Activated CD8-positive, alpha-beta memory T cell treated with anti-CD3 and anti-CD28 coated beads for 24 hours (primary cell): ENCODE data around the gene CRLF1.

ENCODE experiments used
- DNase-seq: peaks from one replicate; pipeline ENCODE4 v3.0.0-alpha.2; 2020

CRLF1 gene

DNA sequence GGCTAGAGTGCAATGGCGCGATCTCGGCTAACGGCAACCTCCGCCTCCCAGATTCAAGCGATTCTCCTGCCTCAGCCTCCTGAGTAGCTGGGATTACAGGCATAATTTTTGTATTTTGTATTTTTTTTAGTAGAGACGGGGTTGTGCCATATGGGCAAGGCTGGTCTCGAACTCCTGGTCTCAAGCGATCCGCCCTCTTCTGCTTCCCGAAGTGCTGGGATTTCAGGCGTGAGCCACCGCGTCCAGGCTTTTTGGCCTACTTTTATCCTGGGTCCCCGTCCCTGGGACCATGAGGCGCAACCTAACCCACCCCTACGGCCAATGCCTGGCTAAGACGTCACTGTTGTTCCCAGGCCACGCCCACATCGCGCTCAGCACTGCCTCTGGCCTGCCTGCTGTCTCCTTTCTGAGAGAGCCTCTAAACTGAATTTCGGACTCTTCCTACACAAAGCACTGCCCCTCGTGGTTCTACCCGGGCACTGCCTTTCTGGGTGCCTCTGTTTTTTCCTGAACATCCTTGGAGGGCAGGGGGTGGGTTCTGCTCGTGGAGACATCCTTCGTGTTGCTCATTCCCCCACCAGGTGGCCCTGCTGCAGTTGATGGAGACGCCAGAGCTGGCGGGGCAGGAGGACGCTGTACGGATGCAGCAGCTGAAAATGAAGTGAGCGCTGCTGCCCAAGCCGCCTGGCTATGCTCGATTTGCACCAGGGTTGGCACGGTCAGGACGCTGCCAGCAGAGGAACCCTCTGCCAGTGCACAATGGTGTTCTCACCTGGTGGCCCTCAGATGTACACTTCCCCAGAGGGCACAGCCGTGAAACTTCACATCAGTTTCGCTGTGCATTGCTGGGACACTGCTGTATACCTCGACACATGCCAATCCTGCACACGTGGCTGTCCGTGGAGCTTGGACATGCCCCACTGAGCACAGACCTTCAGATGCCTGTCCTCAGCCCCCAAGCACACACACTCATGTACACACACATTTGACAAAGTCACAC is 16.0 kb downstream of the CRLF1 start:
- no peak for DNase-seq

DNA sequence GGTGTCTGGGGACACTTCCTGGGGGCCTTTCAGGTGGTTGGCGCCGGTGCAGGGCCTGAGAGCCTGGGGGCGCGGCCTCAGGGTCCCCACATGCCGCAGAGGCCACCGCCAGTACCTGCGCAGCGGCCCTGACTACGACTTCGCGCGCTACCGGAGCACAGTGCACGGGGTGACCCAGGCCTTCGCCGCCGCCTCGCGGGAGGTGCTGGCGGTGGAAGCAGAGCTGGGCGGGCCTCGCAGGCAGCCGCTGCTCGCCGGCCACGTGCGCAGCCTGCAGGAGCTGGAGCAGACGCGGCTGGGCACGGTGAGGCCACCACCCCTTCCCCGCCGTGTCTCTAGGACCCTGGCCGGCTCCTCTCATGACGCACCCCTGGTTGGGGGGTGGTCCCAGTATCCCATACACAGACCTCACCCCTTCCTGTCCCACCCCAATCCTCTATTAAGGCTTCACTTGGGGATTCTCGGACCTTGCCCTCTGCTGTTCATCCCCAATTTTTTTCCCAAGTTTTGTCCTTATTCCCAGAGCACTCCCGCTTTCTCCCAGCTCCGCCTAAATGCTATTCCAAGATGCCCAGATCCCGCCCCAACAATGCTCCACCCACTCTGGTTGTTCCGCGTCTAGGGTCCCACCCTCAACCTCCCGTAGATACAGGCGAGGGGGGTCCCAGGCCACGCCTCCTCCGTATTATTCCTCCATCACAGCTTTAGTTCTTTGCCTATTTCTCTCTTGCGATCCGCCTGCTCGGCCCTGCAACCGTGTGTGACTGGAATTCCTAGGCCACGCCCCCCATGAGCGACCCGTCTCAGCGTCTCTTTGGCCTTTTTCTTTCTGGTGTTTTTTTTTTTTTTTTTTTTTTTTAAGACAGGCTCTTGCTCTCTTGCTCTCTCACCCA is 17.0 kb downstream of the CRLF1 start:
- no peak for DNase-seq

- peak; percentile 95 for DNase-seq
Observed at GRCh38 chr19:18588611-18589379, 17.8 kb downstream of the CRLF1 start, which contains the start of gene REX1BD. Gene REX1BD, plus strand, starts transcription at chr19:18588798. Its CDS starts 4 bp downstream, at chr19:18588802.

DNA sequence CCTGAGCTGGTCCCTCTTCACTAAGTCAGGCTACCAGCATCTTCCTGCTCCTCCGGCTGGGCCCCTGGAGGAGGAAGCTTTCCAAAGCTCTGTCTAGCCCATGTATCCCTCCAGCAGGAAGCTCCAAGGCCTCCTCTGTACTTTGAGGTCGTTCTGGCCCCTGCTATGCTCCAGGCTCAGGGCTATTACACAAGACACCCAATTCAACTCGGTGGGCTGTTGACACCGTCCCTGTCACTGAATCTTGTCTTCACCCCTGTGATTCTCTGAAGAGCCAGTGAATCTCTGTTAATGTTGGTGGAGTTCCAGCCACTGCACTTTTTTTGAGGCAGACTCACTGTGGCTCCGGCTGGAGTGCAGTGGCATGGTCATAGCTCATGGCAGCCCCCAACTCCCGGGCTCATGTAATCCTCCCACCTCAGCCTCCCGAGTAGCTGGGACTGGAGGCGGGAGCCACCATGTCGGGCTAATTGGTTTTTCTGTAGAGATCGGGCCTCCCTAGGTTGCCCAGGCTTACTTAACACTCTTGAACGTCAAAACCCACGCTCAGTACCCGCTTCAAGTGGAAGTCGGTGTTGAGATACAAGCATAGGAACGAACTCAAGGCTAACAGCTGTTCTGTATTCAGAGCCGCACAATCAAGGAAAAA is 18.5 kb downstream of the CRLF1 start:
- DNase-seq: no peak

DNA sequence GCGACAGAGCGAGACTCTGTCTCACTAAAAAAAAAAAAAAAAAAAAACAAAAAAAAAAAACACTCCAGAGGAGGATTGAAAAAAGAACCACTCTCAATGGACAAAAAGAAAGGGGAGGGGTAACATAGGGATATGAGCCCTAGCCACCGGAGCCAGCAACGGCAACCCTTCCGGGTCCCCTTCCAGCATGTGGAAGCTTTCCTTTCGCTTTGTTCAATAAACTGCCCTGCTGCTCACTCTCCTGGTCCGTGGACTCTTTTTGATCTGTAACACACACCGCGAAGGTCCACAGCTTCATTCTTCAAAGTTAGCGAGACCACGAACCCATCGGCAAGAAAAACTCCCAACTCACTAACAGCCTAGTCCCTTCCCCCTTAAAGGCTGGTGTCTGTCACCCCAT is 19.0 kb downstream of the CRLF1 start:
- DNase-seq: no peak

- DNase-seq: no peak
Observed at GRCh38 chr19:18586306-18586705, 20.3 kb downstream of the CRLF1 start.

GRCh38 chr19:18580311-18580710 is 26.3 kb downstream of the CRLF1 start:
- no peak for DNase-seq

- no peak for DNase-seq
Observed at GRCh38 chr19:18577365-18577914, 29.2 kb downstream of the CRLF1 start.

- DNase-seq: no peak
Observed at GRCh38 chr19:18576383-18576782, 30.2 kb downstream of the CRLF1 start.

- DNase-seq: peak; percentile 49
Observed at GRCh38 chr19:18574691-18575291, 31.8 kb downstream of the CRLF1 start.

- peak; percentile 99 for DNase-seq
Observed at GRCh38 chr19:18571564-18572344, 34.8 kb downstream of the CRLF1 start, which contains the start of gene UBA52. Gene UBA52, plus strand, starts transcription at chr19:18571857. Its CDS starts 1,444 bp downstream, at chr19:18573301.

- no peak for DNase-seq
Observed at GRCh38 chr19:18568367-18568766, 38.2 kb downstream of the CRLF1 start.

GRCh38 chr19:18566953-18567352 is 39.6 kb downstream of the CRLF1 start:
- no peak for DNase-seq

- no peak for DNase-seq
Observed at GRCh38 chr19:18562086-18562485, 44.5 kb downstream of the CRLF1 start.

- no peak for DNase-seq
Observed at GRCh38 chr19:18559685-18560084, 46.9 kb downstream of the CRLF1 start.

GRCh38 chr19:18558604-18559003 is 48.0 kb downstream of the CRLF1 start:
- DNase-seq: no peak

DNA sequence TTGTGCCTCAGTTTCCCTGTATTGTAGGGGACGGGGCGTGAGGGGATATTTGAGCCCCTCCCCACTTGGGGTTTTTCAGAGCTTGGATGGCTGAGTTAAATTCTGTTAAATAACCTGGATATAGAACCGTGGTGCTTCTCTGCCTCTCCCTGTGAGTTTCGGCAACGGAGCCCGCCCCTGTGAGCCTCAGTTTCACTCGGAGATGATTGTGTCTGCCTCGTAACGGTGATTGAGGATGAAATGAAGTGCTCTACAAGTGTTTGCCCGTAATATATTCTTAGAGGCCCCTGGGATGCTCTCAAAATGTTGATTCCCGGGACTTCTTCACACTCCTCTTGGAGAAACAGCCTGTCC is 48.4 kb downstream of the CRLF1 start:
- DNase-seq: no peak

DNA sequence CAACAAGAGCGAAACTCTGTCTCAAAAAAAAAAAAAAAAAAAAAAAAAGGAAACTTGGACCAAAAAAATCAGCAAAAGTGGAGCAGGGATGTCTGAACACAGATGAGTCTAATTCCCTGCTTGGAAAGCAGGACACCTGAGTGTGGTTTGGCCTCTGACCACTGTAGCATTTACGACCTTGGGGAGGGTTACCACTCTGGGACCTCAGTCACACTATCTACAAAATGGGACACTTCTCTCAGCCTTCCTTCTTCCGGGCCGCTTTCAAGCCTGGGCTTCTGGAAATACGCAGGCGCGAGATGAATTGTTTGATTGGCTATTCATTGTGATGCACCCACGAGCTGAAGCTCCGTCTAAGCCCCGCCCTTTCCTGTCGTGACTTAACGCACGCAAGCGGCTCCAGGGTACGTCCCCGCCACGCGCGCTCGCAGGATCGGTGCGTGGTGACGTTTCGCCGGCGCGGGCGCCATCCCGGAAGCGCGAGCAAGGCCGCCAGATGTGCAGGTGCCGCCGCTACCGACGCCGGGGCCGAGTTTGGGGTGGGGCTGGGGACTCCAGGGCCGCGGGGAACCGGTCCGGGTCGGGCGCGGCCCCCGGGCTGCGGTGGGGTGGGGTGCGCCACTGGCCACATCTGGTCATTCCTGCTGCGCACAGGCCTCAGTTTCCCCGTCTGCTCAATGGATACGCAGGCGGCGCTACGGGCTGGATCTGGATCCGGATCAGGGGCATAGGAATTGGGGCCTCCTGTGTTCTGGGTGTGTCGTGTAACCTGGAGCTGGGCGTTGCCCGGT is 49.0 kb downstream of the CRLF1 start, which contains the start of gene KXD1:
Gene KXD1, plus strand, starts transcription at position 460 of the 791 bp plus-strand sequence. CDS start 4,187 bp downstream, outside the sequence.
- DNase-seq: peak; percentile 96

- no peak for DNase-seq
Observed at GRCh38 chr19:18551631-18552030, 55.0 kb downstream of the CRLF1 start.
